CD4-positive, alpha-beta T cell (primary cell): ENCODE results near the gene JDP2. TPM values are rescaled to one million over a fixed set of nuclear protein-coding genes. Genes with fewer than 3 reads are reported as not detected.

Experiments used
- ATAC-seq: fragments of 200-7000 bp; cut with Tn5 transposase; one replicate; pipeline ENCODE4 v1.10.0; 2022; ENCODE audit warnings: mild to moderate bottlenecking; ENCODE audit not compliant: poor library complexity
- CTCF ChIA-PET: fragments of 350-600 bp; sonication (Branson Sonifier 250); formaldehyde crosslinking; loops from one replicate; lab custom pipeline; 2021; ENCODE audit warnings: antibody characterized with exemption, inconsistent platforms; lab: Charles Lee
- POLR2A ChIA-PET: fragments of 350-600 bp; sonication (Branson Sonifier 250); formaldehyde crosslinking; loops from one replicate; lab custom pipeline; 2021; ENCODE audit warnings: antibody characterized with exemption, inconsistent platforms; lab: Charles Lee
- DNase-seq, 14 experiments: peaks; one replicate each; pipeline ENCODE4 v3.0.0-alpha.2; 2013 to 2020; ENCODE audit warnings: mixed read lengths in 2 of 14
- H3K27ac ChIP-seq, 2 donors: one replicate each; pipeline versions ENCODE4 v1.5.1 to v1.7.0; 2013; ENCODE audit warnings: low read length in 2 of 2, low read depth in 1 of 2, mild to moderate bottlenecking in 1 of 2
- H3K27me3 ChIP-seq, 2 experiments: 1 replicate in 1 of 2; 2 replicates in 1 of 2; pipeline versions ENCODE4 v1.6.1 to v1.7.0; 2013; ENCODE audit warnings: low read length in 2 of 2, control low read depth in 1 of 2, mild to moderate bottlenecking in 1 of 2, moderate library complexity in 1 of 2; ENCODE audit not compliant: insufficient read depth in 2 of 2, control insufficient read depth in 1 of 2
- H3K36me3 ChIP-seq: one replicate; pipeline ENCODE4 v1.6.1; 2013; ENCODE audit warnings: low read length, control low read depth; ENCODE audit not compliant: insufficient read depth
- H3K4me1 ChIP-seq: one replicate; pipeline ENCODE4 v1.6.1; 2013; ENCODE audit warnings: low read length, control low read depth; ENCODE audit not compliant: insufficient read depth
- H3K4me3 ChIP-seq: one replicate; pipeline ENCODE4 v1.5.1; 2013; ENCODE audit warnings: mild to moderate bottlenecking, low read length, moderate library complexity
- H3K9me3 ChIP-seq, 2 experiments: 1 replicate in 1 of 2; 2 replicates in 1 of 2; pipeline versions ENCODE4 v1.6.1 to v1.7.0; 2013; ENCODE audit warnings: low read length in 2 of 2, mild to moderate bottlenecking in 2 of 2, control low read depth in 1 of 2, moderate library complexity in 1 of 2; ENCODE audit not compliant: control insufficient read depth in 1 of 2, insufficient read depth in 1 of 2
- H3K27ac Mint-ChIP-seq: one replicate; pipeline ENCODE4 v1.8.0; 2020; ENCODE audit warnings: mixed read lengths
- H3K27me3 Mint-ChIP-seq: one replicate; pipeline ENCODE4 v1.8.0; 2021; ENCODE audit warnings: mixed read lengths
- H3K36me3 Mint-ChIP-seq: one replicate; pipeline ENCODE4 v1.8.0; 2021; ENCODE audit warnings: low read depth, mixed read lengths
- H3K4me1 Mint-ChIP-seq: one replicate; pipeline ENCODE4 v1.8.0; 2021; ENCODE audit warnings: low read depth, mixed read lengths
- H3K4me3 Mint-ChIP-seq: one replicate; pipeline ENCODE4 v1.8.0; 2020; ENCODE audit warnings: mild to moderate bottlenecking, mixed read lengths
- H3K9me3 Mint-ChIP-seq: one replicate; pipeline ENCODE4 v1.8.0; 2020; ENCODE audit warnings: mixed read lengths
- intact Hi-C, 2 experiments: fragments of 100-400 bp; cut with DNase I in 1 of 2; cut with micrococcal nuclease in 1 of 2; formaldehyde crosslinking; loops; one replicate each; pipeline versions ENCODE4 v1.15.1 to v1.9.0; 2023 to 2025; cut with DNase I, micrococcal nuclease
- total RNA-seq, 174 experiments: library from RNA in 2 of 174; stranded (reverse) in 2 of 174; gene quantifications; one replicate each; pipeline ENCODE4 v1.2.3 and lab custom pipeline; 2021 to 2026
- TF ChIP-seq, protein P1 (sequence below): fragments of 200-600 bp; IDR thresholded peaks from one replicate; pipeline ENCODE4 v1.8.0; 2022; ENCODE audit warnings: antibody characterized with exemption, mild to moderate bottlenecking

Gene JDP2
- total RNA-seq, 2 experiments from 2014 or later = 1.1 to 1.2 TPM

DNA sequence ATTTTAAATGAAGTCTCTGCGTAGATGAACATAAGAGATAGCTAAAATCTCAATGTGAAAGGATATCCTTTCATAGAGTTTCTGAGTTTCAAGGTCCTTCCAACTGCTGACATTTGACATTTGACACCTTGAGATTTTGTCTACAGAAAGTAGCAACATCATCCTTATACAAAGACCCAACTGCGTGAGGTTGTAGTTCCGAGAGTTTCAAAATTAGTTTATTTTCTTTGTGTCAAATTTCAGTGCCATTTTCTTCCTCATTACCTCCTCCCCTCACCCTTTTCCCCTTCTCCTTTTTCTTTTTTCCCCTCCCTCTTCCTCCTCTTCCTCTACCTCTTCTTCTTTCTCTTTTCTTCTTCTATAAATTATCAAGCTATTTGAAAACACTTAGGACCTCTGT is 67.6 kb downstream of the JDP2 start:
- H3K4me3 Mint-ChIP-seq = no peak overlapping the region
- Histone ChIP-seq H3K27ac (no peak overlapping the region), H3K36me3 (no peaks in the 10 kb centered on the region), H3K9me3 (no peaks in the 10 kb centered on the region), H3K27me3 (no peaks in the 10 kb centered on the region), H3K4me3 (no peak overlapping the region), H3K4me1 (no peaks in the 10 kb centered on the region)
- H3K27ac Mint-ChIP-seq = no peak overlapping the region
- intact Hi-C loops = no loop called here
- H3K27me3 Mint-ChIP-seq = no peaks in the 10 kb centered on the region
- ChIA-PET POLR2A (no interaction called here), CTCF (interaction anchor here (1.0 kb wide), 1 partner anchor 66 kb away, joined by 3 read pairs; no protein-coding TSS in a partner anchor)
- ATAC-seq (no peak), DNase-seq (no peak)
- TF ChIP-seq, protein P1, sequence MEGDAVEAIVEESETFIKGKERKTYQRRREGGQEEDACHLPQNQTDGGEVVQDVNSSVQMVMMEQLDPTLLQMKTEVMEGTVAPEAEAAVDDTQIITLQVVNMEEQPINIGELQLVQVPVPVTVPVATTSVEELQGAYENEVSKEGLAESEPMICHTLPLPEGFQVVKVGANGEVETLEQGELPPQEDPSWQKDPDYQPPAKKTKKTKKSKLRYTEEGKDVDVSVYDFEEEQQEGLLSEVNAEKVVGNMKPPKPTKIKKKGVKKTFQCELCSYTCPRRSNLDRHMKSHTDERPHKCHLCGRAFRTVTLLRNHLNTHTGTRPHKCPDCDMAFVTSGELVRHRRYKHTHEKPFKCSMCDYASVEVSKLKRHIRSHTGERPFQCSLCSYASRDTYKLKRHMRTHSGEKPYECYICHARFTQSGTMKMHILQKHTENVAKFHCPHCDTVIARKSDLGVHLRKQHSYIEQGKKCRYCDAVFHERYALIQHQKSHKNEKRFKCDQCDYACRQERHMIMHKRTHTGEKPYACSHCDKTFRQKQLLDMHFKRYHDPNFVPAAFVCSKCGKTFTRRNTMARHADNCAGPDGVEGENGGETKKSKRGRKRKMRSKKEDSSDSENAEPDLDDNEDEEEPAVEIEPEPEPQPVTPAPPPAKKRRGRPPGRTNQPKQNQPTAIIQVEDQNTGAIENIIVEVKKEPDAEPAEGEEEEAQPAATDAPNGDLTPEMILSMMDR = no peak
- H3K9me3 Mint-ChIP-seq = no peaks in the 10 kb centered on the region
- peaks cover 11% of the 10 kb centered on the region for H3K4me1 Mint-ChIP-seq
- no peaks in the 10 kb centered on the region for H3K36me3 Mint-ChIP-seq

DNA sequence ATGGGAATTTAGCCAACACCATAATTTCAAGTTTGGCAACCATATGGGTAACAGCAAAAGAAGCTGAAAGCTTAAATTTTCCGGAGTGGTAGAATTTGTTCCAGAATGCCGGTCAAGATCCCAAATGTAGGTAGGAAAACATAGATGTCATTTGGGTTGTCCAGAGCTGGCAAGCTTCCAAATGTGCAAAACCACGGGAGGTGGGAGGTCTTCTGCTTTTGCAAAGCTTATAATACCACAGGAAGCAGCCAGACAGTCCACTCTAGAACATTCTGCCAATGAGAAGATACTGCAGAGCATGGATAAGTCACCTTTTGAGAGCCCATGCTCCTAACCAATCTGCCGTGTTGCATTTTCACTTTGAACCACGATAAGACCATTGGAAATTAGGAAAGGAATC is 68.1 kb downstream of the JDP2 start:
- H3K36me3 Mint-ChIP-seq = no peaks in the 10 kb centered on the region
- POLR2A ChIA-PET = interaction anchor here (1.2 kb wide), 1 partner anchor 23 kb away, joined by 4 read pairs; no protein-coding TSS in a partner anchor
- ATAC-seq (no peak), DNase-seq (no peak)
- TF ChIP-seq, protein P1 = no peak
- no peaks in the 10 kb centered on the region for H3K27me3 Mint-ChIP-seq
- no peak overlapping the region for H3K27ac Mint-ChIP-seq
- CTCF ChIA-PET = interaction anchor here (1.0 kb wide), 1 partner anchor 65 kb away, joined by 3 read pairs; no protein-coding TSS in a partner anchor
- no peaks in the 10 kb centered on the region for H3K4me1 ChIP-seq
- no peaks in the 10 kb centered on the region for H3K27me3 ChIP-seq
- intact Hi-C loops = no loop called here
- no peak overlapping the region for H3K4me3 Mint-ChIP-seq
- peaks cover 11% of the 10 kb centered on the region for H3K4me1 Mint-ChIP-seq
- no peak overlapping the region for H3K4me3 ChIP-seq
- no peaks in the 10 kb centered on the region for H3K36me3 ChIP-seq
- H3K9me3 Mint-ChIP-seq = no peaks in the 10 kb centered on the region
- no peaks in the 10 kb centered on the region for H3K9me3 ChIP-seq
- H3K27ac ChIP-seq = no peak overlapping the region

DNA sequence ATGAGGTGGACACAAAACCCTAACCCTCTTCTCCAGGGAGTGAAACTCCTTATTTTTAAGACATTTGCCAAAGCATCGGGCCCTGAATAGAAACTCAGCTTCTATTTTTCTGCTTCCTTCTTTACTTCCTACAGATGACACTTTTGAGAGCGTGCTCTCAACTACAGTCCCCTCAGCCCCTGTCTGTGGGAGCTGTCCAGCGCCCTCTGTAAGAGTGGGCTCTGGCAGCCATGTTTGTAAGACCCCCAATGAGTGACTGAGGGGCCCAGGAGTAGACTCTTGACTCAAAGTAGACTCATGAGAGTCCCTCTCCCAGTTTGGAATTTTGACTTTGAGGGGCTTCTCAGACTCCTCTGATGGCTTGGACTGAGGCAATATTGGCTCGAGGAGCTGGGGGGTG is 68.9 kb downstream of the JDP2 start:
- Histone ChIP-seq H3K4me1 (no peaks in the 10 kb centered on the region), H3K36me3 (no peaks in the 10 kb centered on the region), H3K27me3 (no peaks in the 10 kb centered on the region), H3K4me3 (no peak overlapping the region), H3K9me3 (no peaks in the 10 kb centered on the region), H3K27ac (no peak overlapping the region)
- H3K36me3 Mint-ChIP-seq = no peaks in the 10 kb centered on the region
- ATAC-seq (no peak), DNase-seq (no peak)
- no peak overlapping the region for H3K27ac Mint-ChIP-seq
- no peak overlapping the region for H3K4me3 Mint-ChIP-seq
- H3K9me3 Mint-ChIP-seq = no peaks in the 10 kb centered on the region
- H3K27me3 Mint-ChIP-seq = no peaks in the 10 kb centered on the region
- ChIA-PET CTCF (no interaction called here), POLR2A (interaction anchor here (1.0 to 1.2 kb wide), 2 partner anchors 22 to 160 kb away, joined by 3 to 4 read pairs; no protein-coding TSS in a partner anchor)
- H3K4me1 Mint-ChIP-seq = peaks cover 11% of the 10 kb centered on the region
- intact Hi-C loops = no loop called here
- TF ChIP-seq, protein P1 = no peak
